GM13976 (cell line): Measurements from ENCODE around the gene CKMT2.

Experiments
- DNase-seq: peaks from one replicate; pipeline ENCODE4 v3.0.0; 2012; ENCODE audit warnings: low spot score
- CTCF ChIP-seq: IDR thresholded peaks from 2 replicates; pipeline ENCODE4 v1.5.1; 2012; ENCODE audit warnings: borderline replicate concordance, mild to moderate bottlenecking; ENCODE audit not compliant: insufficient read depth; ENCODE audit errors: extremely low read depth, missing control alignments, control extremely low read depth
- in situ Hi-C: fragments of 300-500 bp; cut with MboI; formaldehyde crosslinking; loops from one replicate; pipeline ENCODE4 v1.12.0; 2022; ENCODE audit warnings: low sequenced_read_pairs, mixed read lengths, inconsistent platforms; ENCODE audit not compliant: unreplicated experiment

CKMT2 gene

GRCh38 chr5:81204205-81204604 is 28.9 kb upstream of the CKMT2 start:
- TF ChIP-seq CTCF, result no peak
- no peak for DNase-seq
- in situ Hi-C loops, result no loop called here

- DNase-seq, result no peak
- no peak for TF ChIP-seq CTCF
- in situ Hi-C loops, result no loop called here
Observed at GRCh38 chr5:81205058-81205457, 28.1 kb upstream of the CKMT2 start.

- DNase-seq, result no peak
- in situ Hi-C loops, result no loop called here
- TF ChIP-seq CTCF, result peak; percentile 12
Observed at GRCh38 chr5:81207009-81207408, 26.1 kb upstream of the CKMT2 start.

GRCh38 chr5:81208904-81209303 is 24.2 kb upstream of the CKMT2 start:
- in situ Hi-C loops, result no loop called here
- TF ChIP-seq CTCF, result no peak
- DNase-seq, result no peak

GRCh38 chr5:81209386-81209785 is 23.7 kb upstream of the CKMT2 start:
- in situ Hi-C loops, result no loop called here
- no peak for DNase-seq
- no peak for TF ChIP-seq CTCF

GRCh38 chr5:81209869-81210493 is 23.1 kb upstream of the CKMT2 start:
- DNase-seq, result no peak
- no peak for TF ChIP-seq CTCF
- in situ Hi-C loops, result no loop called here

GRCh38 chr5:81212211-81212751 is 20.8 kb upstream of the CKMT2 start:
- TF ChIP-seq CTCF, result no peak
- no peak for DNase-seq
- in situ Hi-C loops, result no loop called here
